Measurements from ENCODE around the gene IL10RA. TPM values are rescaled to one million over a fixed set of nuclear protein-coding genes. Genes with fewer than 3 reads are reported as not detected.

IL10RA gene
- total and polyA plus RNA-seq, 9 of the 15 experiments (the other 6 are each of a cell fraction or from before 2014, with no cell fraction given), result 0.17 to 17.3 (median 2.9) TPM

- TF ChIP-seq, protein P1, sequence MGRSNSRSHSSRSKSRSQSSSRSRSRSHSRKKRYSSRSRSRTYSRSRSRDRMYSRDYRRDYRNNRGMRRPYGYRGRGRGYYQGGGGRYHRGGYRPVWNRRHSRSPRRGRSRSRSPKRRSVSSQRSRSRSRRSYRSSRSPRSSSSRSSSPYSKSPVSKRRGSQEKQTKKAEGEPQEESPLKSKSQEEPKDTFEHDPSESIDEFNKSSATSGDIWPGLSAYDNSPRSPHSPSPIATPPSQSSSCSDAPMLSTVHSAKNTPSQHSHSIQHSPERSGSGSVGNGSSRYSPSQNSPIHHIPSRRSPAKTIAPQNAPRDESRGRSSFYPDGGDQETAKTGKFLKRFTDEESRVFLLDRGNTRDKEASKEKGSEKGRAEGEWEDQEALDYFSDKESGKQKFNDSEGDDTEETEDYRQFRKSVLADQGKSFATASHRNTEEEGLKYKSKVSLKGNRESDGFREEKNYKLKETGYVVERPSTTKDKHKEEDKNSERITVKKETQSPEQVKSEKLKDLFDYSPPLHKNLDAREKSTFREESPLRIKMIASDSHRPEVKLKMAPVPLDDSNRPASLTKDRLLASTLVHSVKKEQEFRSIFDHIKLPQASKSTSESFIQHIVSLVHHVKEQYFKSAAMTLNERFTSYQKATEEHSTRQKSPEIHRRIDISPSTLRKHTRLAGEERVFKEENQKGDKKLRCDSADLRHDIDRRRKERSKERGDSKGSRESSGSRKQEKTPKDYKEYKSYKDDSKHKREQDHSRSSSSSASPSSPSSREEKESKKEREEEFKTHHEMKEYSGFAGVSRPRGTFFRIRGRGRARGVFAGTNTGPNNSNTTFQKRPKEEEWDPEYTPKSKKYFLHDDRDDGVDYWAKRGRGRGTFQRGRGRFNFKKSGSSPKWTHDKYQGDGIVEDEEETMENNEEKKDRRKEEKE (IDR thresholded peaks at IDR 0.05; ENCODE audit: borderline replicate concordance in 1 of 2, control insufficient read depth in 1 of 2, low read depth in 2 of 2, low read length in 1 of 2), result no peak
- peak; percentile 90 for TF ChIP-seq RBBP5 (IDR thresholded peaks at IDR 0.05; ENCODE audit: borderline replicate concordance, insufficient read depth, low read length, poor library complexity, severe bottlenecking)
- TF ChIP-seq GABPB2 (CRISPR knock-in tag; conservative IDR thresholded peaks at IDR 0.05), result no peak
- TF ChIP-seq SAP30 (IDR thresholded peaks at IDR 0.05; ENCODE audit: borderline replicate concordance, insufficient read depth, low read depth, low read length, poor library complexity, severe bottlenecking), result peak; percentile 56
- peak; percentile 51 for TF ChIP-seq ARID1B (IDR thresholded peaks at IDR 0.05)
- TF ChIP-seq PRMT5 (CRISPR knock-in tag; IDR thresholded peaks at IDR 0.05), result no peak
- TF ChIP-seq NEUROD1 (IDR thresholded peaks at IDR 0.05; ENCODE audit: borderline replicate concordance, low read depth, low read length, partially characterized antibody), result peak; percentile 39
- no peak for TF ChIP-seq ZNF766 (CRISPR knock-in tag; conservative IDR thresholded peaks at IDR 0.05)
- peak; percentile 83; the same call in 1 of the 2 replicates for TF ChIP-seq ZNF124 (CRISPR knock-in tag; IDR thresholded peaks at IDR 0.05)
- no peak for TF ChIP-seq MIER1 (IDR thresholded peaks at IDR 0.05; ENCODE audit: low read depth)
- TF ChIP-seq REST (IDR thresholded peaks at IDR 0.05; ENCODE audit: borderline replicate concordance), result peak; percentile 14; the same call in 1 of the 2 replicates
- TF ChIP-seq REST (CRISPR knock-in tag; IDR thresholded peaks at IDR 0.05; ENCODE audit: low read depth), result no peak
- TF ChIP-seq MEIS2 (IDR thresholded peaks at IDR 0.05; ENCODE audit: partially characterized antibody), result peak; percentile 69
- TF ChIP-seq ZNF717 (CRISPR knock-in tag; IDR thresholded peaks at IDR 0.05), result no peak
- no peak for TF ChIP-seq KDM4B (IDR thresholded peaks at IDR 0.05; ENCODE audit: borderline replicate concordance in 2 of 2, low read depth in 1 of 2)
These were observed at the start of gene IL10RA (continued) for GRCh38 chr11:117985953-117986887.
